Hematopoietic multipotent progenitor cell treated with erythropoietin and hydrocortisone succinate and interleukin-3 and kit ligand, for 17 days (in vitro differentiated cells): Measurements from ENCODE around the gene SNAI1.
"Not testable (repeated sequence)": the region's sequence is repeated elsewhere in the genome, so short reads cannot be mapped to it uniquely, and the experiment has no call there.

ENCODE experiments used
- DNase-seq: peaks from one replicate; pipeline ENCODE4 v3.0.0-alpha.2; 2015; ENCODE audit warnings: low spot score

The SNAI1 gene

DNA sequence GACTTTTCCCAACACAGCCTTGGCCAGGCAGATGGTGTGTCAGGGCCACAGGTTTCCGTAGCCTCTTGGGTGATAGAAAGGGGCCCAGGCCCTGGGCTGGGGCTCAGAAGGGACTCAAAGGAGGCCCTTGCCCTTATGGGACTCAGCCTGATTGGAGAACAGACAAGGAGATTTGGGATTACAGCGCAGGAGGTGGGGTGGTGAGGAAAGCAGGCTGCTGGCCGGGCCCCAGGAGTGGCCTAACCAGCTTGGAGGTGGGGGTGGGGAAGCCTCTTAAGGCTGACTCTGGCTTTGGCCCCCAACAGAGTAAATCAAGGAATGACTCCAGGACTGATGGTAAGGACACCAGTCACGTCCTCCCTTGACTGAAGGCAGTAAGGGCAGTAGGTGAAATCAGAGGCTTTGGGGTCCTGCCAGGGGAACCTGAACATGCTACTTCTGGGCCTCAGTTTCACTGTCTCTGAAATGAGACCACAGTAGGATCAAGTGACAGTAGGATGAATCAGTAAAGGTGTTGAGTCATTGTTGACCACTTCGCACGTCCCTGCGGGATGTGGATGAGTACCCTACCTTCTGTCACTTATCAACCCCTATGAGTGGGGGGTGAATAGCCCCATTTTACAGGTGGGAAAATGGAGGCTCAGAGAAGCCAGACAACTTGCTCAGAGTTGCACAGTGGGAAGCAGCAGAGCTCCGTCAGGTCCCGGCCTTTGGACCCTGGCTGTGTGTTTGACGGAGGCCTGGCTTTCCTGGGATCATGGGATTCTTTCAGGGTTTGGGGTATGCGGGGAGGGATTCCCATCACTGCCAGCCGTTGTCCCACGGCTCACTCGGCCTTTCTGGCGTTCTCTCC, 4.5 kb downstream of the SNAI1 start:
- DNase-seq = no peak

DNA sequence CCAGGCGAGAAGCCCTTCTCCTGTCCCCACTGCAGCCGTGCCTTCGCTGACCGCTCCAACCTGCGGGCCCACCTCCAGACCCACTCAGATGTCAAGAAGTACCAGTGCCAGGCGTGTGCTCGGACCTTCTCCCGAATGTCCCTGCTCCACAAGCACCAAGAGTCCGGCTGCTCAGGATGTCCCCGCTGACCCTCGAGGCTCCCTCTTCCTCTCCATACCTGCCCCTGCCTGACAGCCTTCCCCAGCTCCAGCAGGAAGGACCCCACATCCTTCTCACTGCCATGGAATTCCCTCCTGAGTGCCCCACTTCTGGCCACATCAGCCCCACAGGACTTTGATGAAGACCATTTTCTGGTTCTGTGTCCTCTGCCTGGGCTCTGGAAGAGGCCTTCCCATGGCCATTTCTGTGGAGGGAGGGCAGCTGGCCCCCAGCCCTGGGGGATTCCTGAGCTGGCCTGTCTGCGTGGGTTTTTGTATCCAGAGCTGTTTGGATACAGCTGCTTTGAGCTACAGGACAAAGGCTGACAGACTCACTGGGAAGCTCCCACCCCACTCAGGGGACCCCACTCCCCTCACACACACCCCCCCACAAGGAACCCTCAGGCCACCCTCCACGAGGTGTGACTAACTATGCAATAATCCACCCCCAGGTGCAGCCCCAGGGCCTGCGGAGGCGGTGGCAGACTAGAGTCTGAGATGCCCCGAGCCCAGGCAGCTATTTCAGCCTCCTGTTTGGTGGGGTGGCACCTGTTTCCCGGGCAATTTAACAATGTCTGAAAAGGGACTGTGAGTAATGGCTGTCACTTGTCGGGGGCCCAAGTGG, 5.3 kb downstream of the SNAI1 start:
- no peak for DNase-seq

DNA sequence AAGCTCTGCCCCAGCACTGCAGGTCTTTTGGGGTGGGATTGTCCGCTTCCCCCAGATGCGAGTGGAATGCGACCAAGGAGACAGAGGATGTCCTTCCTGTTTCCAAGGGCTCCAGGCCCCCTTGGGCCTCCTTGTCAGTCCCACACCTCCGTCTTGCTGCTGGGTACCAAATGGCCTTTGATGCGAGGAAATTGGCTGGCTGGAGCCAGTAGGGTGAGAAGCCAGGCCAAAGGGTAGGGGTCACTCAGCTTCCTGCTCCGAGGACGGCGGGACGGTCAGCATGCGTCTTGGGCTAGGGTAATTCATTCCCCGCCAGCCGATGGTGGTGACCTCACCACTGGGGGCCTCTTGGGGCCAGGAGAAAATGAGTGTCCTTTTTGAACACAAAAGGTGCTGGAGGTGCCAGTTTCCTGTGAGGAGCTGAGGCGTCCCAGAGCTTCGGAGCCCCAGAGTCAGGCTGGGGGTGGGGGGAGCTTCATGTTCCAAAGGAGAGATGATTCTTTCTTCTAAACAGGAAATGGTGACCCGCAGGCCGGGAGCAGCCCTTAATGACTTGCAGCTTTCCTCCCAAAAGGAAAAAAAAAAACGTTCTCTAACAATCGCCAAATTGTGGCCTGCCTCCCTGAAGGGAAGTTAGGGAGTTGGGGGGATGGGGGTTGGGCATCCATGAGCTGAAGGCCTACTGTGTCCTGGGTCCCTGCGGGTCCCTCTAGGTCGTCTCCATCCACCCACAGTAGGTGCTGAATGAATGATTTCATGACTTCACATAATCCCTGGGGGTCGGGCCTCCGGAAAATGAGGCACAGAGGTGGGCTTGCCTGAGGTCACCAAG, 6.7 kb downstream of the SNAI1 start:
- DNase-seq = no peak

DNA sequence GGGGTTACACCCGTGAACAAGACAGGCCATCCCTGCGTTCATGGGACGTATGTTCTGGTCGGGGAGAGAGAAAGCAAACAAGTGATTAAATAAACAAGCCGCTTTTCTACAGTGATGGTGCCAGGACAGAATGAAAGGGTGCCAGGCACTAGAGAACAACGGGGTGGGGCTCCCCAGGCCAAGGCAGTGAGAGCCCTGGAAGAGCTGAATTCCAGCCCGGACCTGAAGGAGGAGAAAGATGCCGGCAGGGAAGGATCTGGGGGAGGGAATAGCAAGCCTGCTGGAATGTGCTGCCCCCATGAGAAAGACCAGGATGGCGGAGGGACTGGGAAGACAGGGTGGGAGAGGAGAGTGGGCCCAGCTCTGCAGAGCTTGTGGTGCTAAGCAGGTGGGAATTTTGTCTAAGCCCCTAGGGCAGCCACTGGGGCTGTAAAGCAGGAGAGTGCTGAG, 7.5 kb downstream of the SNAI1 start:
- no peak for DNase-seq

DNA sequence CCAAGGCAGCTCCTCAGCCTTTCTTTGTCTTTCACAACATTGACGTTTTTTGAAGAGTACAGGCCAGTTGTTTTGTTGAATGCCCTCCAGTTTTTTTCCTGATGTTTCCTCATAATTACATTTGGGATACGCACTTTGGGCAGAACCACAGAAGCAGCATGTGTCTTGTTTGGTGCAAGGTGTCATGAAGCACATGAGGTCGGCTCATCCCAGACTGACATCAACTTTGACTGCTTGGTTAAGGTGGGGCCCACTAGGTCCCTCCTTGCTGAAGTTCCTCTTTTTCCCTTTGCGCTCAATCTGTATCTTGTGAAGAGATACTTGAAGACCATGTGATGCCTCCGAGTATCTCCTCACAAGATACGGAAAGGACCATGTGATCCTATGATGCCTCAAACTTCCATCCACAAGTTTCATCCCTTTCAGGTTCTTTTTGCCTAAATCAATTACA, 10.5 kb downstream of the SNAI1 start:
- DNase-seq = no peak

DNA sequence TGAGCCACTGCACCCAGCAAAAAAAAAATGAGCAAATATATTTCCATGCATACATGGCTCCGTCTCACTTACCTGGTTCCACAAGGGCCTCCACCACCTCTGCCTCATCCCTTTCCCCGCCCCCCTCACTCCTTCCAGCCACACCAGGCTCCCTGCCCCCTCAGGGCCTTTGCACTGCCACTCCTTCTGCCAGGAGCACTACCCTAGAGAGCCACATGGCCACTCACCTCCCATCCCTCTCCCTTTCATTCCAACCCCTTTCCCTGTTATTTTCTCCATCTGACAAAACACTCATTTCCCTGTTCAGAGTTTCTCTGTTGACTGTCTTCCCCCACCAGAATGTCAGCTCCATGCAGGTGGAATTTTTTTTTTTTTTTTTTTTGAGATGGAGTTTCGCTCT, 12.8 kb downstream of the SNAI1 start:
- no peak for DNase-seq

DNA sequence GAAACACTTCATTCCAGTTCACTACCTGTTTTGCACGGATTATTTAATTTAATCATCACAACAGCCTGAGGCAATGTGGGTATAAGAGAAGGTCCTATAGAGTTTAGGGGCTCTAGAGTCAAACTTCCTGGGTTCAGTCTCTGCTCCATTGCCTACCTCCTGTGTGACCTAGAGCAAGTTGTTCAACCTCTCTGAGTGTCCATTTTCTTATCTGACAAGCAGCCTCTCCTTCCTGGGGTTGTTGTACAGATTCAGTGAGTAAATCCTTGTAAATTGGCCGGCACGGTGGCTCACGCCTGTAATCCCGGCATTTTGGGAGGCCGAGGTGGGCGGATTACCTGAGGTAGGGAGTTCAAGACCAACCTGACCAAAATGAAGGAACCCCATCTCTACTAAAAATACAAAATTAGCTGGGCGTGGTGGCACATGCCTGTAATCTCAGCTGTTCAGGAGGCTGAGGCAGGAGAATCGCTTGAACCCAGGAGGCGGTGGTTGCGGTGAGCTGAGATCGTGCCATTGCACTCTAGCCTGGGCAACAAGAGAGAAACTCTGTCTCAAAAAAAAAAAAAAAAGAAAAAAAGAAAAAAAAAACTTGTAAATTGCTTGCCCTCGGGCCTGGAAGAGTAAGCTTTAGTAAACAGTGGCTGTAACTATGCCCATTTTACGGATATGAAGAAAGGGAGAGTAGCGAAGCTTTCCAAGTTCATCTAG, 15.9 kb downstream of the SNAI1 start:
- DNase-seq = not testable (repeated sequence)

DNA sequence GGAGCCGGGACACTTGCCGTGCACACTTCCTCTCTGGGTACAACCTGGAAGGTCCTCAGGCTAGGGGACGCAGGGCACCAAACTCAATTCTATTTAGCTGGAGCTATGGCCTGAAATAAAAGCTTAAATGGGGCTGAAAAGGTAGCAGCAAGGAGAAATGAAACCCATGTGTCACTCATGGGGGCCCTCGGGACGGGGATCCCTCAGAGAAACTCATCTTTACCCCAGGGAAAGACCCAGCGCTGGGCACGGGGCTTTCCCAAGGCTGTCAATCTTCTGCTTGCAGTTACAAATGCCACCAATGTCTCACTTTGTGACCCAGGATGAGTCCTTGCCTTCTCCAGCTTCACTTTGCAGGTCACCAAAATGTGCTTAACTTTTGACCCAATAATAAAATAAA, 16.5 kb downstream of the SNAI1 start:
- no peak for DNase-seq

DNA sequence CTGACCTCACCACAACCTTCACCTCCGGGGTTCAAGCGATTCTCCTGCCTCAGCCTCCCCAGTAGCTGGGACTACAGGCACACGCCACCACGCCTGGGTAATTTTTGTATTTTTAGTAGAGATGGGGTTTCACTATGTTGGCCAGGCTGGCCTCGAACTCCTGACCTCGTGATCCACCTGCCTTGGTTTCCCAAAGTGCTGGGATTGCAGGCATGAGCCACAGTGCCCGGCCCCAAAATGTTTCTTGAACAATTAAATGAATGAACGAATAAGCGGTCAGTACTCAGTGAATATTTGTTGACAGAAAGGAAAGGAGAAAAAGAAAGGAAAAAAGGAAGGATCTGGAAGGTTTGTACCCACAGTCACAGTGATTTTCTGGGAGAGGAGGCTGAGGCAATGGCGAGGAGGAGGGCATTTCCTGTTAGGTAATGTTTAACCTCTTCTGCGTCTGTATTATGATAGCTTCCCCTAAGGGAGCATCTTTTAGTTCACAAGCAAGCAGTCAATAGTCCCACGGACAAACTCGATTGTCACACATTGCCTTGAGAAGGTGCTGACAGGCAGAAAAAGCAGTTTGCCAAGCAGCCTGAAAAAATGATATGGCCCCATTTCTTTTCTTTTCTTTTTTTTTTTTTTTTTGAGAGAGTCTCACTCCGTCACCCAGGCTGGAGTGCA, 17.9 kb downstream of the SNAI1 start:
- not testable (repeated sequence) for DNase-seq

DNA sequence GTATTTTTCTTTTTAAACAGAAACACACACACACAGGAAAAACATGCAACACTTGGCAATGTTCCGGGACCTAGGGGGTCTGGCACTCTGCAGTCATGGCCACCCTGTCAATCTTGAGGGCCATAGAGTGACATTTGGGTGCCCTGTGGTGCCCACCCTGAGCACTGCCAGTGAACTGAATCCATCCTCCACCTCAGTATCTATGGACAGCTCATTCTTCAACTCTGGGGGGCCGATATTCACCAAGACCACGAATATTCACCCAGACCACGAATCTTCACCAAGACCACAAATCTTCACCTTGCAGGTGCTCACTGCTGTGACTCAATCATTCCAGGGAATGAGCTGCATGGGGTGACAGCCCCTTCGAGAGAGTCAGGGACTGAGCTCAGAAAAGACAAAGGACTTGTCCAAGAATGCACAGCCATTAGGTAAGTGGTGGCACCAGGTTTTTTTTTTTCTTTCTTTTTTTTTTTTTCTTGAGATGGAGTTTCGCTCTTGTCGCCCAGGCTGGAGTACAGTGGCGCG, 19.1 kb downstream of the SNAI1 start:
- no peak for DNase-seq

DNA sequence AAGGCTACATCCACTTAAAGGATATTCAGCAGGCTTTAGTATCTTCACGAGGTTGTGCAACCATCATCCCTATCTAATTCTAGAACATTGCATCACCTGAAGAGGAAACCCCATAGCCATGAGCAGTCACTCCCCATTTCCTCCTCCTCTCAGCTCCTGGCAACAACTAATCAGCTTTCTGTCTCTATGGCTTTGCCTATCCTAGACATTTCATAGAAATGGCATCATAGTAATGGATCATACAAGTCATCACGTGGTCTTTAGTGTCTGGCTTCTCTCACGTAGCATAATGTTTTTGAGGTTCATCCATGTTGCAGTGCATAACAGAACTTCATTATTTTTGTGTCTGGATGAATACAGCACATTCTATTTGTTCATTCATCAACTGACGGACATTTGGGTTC, 20.5 kb downstream of the SNAI1 start:
- DNase-seq = no peak

DNA sequence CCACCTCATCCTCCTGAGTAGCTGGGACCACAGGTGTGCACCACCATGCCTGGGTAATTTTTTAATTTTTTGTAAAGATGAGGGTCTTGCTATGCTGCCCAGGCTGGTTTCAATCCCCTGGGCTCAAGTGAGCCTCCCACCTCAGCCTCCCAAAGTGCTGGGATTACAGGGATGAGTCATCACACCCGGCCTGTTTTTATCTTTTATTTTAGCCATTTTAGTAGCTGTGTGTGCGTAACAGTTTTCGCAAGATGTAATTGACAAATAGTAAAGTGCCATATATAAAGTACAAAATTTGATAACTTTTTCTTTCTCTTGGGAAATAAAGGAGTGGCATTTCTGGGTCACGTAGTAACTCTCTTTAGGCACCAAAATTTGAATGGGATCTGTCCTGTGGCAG, 21.4 kb downstream of the SNAI1 start:
- DNase-seq = no peak

DNA sequence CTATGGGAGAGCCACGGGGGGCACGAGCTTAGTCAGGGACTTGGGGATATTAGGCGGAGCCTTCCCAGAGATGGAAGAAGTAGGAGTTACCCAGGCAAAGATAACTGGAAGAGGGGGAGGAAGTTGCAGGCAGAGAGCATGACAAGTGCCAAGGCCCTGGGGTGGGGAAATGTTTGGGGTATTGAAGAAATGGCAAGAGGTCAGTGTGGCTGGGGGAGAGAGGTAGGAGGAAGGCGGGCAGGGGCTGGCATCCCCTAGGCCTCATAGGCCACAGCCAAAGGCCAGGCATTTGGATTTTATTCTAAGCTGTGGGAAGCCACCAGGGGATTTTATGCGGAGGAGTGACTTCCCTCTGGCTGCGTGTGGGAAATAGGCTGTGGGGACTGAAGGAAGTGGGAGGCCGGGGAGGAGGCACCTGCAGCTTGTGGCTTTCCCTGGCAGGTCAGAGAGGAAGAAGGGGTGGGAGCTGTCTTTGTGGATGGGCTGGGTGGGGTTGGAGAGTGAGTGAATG, 22.7 kb downstream of the SNAI1 start:
- DNase-seq = no peak

DNA sequence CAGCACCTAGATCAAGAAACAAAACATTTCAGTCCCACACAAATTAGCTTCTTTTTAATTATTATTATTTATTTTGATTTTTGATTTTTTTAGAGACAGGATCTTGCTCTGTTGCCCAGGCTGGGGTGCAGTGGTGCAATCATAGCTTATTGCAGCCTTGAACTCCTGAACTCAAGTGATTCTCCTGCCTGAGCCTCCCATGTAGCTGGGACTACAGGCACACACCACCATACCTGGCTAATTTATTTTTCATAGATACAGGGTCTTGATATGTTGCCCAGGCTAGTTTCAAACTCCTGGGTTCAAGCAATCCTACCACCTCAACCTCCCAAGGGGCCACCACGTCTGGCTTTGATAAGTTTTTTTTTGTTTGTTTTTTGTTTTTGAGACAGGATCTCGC, 24.6 kb downstream of the SNAI1 start:
- DNase-seq = no peak

DNA sequence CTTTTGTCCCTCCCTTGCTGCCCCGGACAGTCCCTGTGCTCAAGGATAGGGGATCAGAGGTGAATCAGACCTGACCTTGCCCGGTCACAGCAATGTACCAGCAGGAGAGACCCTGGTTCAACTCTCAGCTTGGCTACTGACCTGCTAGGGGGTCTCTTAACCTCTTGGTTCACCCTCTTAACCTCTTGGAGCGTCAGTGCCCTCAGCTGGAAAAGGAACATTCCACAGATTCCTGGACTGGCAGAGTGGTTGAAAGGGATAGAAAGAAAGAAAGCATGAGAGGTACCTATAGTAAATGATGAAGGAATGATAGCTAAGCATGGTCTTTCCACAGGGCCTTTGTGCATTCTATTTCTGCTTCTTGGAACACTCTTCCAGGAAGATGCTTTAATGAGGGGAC, 25.2 kb downstream of the SNAI1 start:
- DNase-seq = no peak

DNA sequence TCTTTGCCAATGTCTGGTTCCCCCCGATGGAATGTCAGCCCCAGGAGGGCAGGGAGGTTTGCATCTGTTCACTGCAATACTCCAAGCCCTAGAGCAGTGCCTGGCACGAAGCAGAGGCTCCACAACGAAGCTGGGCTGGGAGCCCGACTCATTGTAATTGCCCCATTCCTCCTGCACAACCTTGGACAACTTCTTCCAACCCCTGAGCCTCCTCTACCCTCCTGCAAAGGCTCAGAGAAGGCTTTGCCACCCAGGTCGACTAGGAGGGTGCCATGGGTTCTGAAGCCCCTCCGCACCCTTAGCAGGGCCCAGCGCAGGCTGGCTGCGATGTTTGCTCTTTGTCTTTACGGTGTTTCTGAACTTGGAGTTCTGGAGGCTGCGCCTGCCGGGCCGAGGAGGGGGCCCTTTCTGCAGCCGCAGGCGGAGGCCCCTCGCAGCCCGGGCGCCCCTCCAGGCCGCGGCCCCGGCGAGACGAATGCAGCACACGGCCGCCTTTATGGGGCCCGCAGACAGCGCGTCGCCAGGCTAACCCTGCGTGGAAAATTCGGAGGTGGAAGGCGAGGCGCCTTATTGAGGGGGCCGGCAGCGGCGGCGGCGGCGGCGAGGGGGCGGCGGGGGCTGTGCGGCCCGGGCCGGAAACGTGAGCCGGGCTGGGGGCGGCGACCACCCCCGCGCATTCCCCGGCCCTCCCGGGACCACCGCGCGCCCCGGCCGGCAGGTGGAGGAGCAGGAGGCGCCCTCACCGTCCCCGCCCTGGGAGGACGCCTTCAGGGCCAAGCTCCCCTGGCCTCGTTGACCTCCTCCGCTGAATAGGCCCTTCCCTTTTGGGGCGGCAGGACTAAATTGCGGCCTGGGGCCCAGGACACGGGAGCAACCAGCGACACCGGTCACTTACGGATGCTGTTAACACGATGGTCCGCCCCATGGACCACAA, 27.0 kb downstream of the SNAI1 start:
- DNase-seq = no peak

DNA sequence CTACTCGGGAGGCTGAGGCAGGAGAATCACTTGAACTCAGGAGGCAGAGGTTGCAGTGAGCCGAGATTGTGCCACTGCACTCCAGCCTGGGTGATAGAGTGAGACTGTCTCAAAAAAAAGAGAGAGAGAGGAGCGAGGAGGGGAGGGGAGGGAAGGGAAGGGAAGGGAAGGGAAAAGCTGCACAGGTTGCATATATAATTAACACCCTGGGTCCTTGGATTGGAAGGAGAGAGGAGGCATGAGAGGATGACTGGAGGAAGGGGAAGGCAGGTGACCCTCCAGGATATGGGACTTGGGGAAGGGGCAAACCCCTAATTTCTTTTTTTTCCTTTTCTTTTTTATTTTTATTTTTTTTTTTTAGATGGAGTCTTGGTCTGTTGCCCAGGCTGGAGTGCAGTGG, 28.8 kb downstream of the SNAI1 start:
- not testable (repeated sequence) for DNase-seq

DNA sequence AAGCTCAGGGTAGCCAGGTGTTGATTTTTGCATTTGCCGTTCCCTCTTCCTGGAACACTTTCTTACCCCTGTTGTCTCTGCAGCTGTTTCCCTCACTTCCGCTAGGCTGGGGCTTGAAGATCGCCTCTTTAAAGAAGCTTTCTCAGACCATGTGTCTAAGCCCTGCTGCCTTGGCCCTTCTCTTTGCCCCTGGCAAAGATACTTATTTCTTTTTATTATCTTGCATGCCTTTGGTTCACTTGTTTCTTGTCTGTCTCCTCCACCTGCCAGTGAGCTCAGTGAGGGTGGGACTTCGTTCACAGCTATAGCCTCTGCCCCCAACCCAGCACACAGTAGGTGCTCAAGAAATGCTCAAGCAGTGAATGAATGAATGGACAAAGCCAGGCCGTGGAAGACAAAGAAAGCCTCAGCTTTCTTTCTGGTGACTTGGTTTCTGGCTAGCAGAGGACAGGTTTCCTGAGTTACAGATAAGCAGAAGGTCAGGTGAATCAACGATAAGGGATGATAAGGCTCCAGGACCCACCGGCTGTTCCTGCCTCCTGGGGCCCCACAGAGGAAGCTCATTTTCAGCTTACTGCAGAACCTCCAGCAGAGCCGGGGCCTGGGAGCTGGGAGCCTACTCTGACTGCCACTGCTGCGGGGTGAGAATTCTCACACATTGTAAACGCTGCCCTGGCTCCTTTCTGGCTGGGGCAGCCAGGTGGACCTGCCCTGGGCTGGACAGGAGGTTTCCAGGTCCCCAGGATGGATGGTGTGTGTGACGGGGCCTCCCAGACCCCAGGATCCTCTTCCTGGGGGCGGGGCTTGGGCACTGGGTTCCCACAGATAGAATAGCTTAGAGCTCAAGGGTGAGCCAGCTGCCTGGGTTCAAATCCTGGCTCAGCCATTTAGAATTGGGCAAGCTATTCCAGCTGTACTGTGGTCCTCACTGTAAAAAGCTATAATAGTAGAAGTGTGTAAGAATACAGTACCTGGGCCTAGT, 29.8 kb downstream of the SNAI1 start:
- no peak for DNase-seq
